Neuronal stem cell (in vitro differentiated cells): ENCODE measurements around the gene BRIP1.
"Not testable (repeated sequence)": the region's sequence is repeated elsewhere in the genome, so short reads cannot be mapped to it uniquely, and the experiment has no call there.

ENCODE experiments used
- DNase-seq: peaks from one replicate; pipeline ENCODE4 v3.0.0-alpha.2; 2013; ENCODE audit warnings: low spot score
- H2AFZ ChIP-seq: one replicate; pipeline ENCODE4 v1.6.1; 2013; ENCODE audit warnings: mild to moderate bottlenecking, low read length, inconsistent platforms
- H2AK5ac ChIP-seq: 2 replicates; pipeline ENCODE4 v1.6.1; 2013; ENCODE audit warnings: low read depth, mild to moderate bottlenecking, inconsistent platforms, low read length, moderate library complexity, mixed read lengths
- H2BK120ac ChIP-seq: 2 replicates; pipeline ENCODE4 v1.6.1; 2013; ENCODE audit warnings: low read depth, mild to moderate bottlenecking, inconsistent platforms, low read length, moderate library complexity, mixed read lengths
- H2BK12ac ChIP-seq: one replicate; pipeline ENCODE4 v1.6.1; 2013; ENCODE audit warnings: low read length, inconsistent platforms
- H2BK15ac ChIP-seq: 2 replicates; pipeline ENCODE4 v1.6.1; 2013; ENCODE audit warnings: mild to moderate bottlenecking, low read length, inconsistent platforms, mixed read lengths
- H2BK5ac ChIP-seq: one replicate; pipeline ENCODE4 v1.6.1; 2013; ENCODE audit warnings: inconsistent platforms, mild to moderate bottlenecking, low read length, moderate library complexity
- H3K14ac ChIP-seq: one replicate; pipeline ENCODE4 v1.6.1; 2013; ENCODE audit warnings: low read length, inconsistent platforms
- H3K18ac ChIP-seq: 2 replicates; pipeline ENCODE4 v1.6.1; 2013; ENCODE audit warnings: low read length, inconsistent platforms
- H3K23ac ChIP-seq: 2 replicates; pipeline ENCODE4 v1.6.1; 2013; ENCODE audit warnings: low read depth, mild to moderate bottlenecking, mixed read lengths, low read length, inconsistent platforms; ENCODE audit not compliant: poor library complexity
- H3K27ac ChIP-seq: replicated peaks from 3 replicates; pipeline ENCODE4 v1.5.1; 2013; ENCODE audit warnings: low read length, inconsistent platforms
- H3K27me3 ChIP-seq, 3 experiments: 2 replicates each; pipeline ENCODE4 v1.6.1; 2013; ENCODE audit warnings: low read length in 3 of 3, mild to moderate bottlenecking in 2 of 3, inconsistent platforms in 1 of 3, low read depth in 1 of 3, mixed read lengths in 1 of 3, moderate library complexity in 1 of 3; ENCODE audit not compliant: control insufficient read depth in 3 of 3, insufficient read depth in 3 of 3
- H3K36me3 ChIP-seq, 2 donors: replicated peaks in 1 of 2; 2 replicates each; pipeline ENCODE4 v1.6.1; 2013; ENCODE audit warnings: low read length in 2 of 2; ENCODE audit not compliant: control insufficient read depth in 2 of 2, insufficient read depth in 2 of 2
- H3K4ac ChIP-seq: 2 replicates; pipeline ENCODE4 v1.6.1; 2013; ENCODE audit warnings: inconsistent platforms, mild to moderate bottlenecking, low read length, moderate library complexity
- H3K4me1 ChIP-seq, 2 donors: 1 replicate in 1 of 2; 2 replicates in 1 of 2; pipeline ENCODE4 v1.6.1; 2013; ENCODE audit warnings: low read length in 2 of 2, low read depth in 1 of 2; ENCODE audit not compliant: control insufficient read depth in 2 of 2, insufficient read depth in 1 of 2
- H3K4me2 ChIP-seq: one replicate; pipeline ENCODE4 v1.6.1; 2013; ENCODE audit warnings: mild to moderate bottlenecking, low read length, inconsistent platforms; ENCODE audit not compliant: insufficient read depth, poor library complexity, severe bottlenecking
- H3K4me3 ChIP-seq, 2 donors: 2 replicates each; pipeline ENCODE4 v1.5.1; 2013; ENCODE audit warnings: low read length in 2 of 2, mild to moderate bottlenecking in 2 of 2, inconsistent platforms in 1 of 2, moderate library complexity in 1 of 2
- H3K79me1 ChIP-seq: one replicate; pipeline ENCODE4 v1.6.1; 2013; ENCODE audit warnings: low read depth, mild to moderate bottlenecking, inconsistent platforms, low read length, moderate library complexity
- H3K9ac ChIP-seq: one replicate; pipeline ENCODE4 v1.6.1; 2013; ENCODE audit warnings: mild to moderate bottlenecking, low read depth, low read length, inconsistent platforms; ENCODE audit not compliant: poor library complexity
- H3K9me3 ChIP-seq, 2 donors: replicated peaks in 1 of 2; 2 replicates each; pipeline versions ENCODE3 to v1.6.1; 2013; ENCODE audit warnings: low read length in 2 of 2, mild to moderate bottlenecking in 2 of 2, inconsistent platforms in 1 of 2, low read depth in 1 of 2, mixed read lengths in 1 of 2, moderate library complexity in 1 of 2; ENCODE audit not compliant: control insufficient read depth in 2 of 2, insufficient read depth in 1 of 2
- H4K8ac ChIP-seq: one replicate; pipeline ENCODE4 v1.6.1; 2013; ENCODE audit warnings: low read depth, mild to moderate bottlenecking, inconsistent platforms, low read length, moderate library complexity
- H4K91ac ChIP-seq: one replicate; pipeline ENCODE4 v1.6.1; 2013; ENCODE audit warnings: low read length, low read depth, mild to moderate bottlenecking, inconsistent platforms; ENCODE audit not compliant: poor library complexity
- WGBS, 2 donors: extraction: QIAGEN DNeasy Blood & Tissue Kit; methylation state at CpG; one replicate each; pipeline ENCODE4 v1.1.7; 2013; ENCODE audit warnings: missing lambda C conversion rate in 2 of 2, mixed read lengths in 1 of 2; ENCODE audit not compliant: insufficient read length in 2 of 2, insufficient replicate concordance in 1 of 2; ENCODE audit errors: extremely low coverage in 2 of 2; 5-methylcytosine and 5-hydroxymethylcytosine counted together

The BRIP1 gene

DNA sequence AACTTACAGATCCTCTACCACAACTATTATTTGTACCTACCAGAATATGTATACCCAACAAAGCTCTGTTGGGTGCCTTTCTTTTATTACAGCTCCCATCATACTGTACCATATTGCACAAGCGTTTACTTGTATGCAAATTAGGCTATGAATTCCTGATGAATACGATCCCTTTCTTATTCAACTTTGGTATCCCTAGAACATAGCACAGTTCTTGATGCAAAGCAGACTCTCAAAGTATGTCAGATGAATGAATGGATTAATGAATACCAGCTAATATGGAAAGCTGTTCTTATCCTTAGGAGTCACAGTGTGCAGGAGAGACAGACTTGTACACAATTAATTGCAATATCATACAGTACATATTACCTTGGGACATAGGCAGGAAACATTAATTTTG, 192.6 kb downstream of the BRIP1 start:
- H3K18ac ChIP-seq: no peak overlapping the region
- H3K4me2 ChIP-seq: no peak overlapping the region
- no peak overlapping the region for H2BK15ac ChIP-seq
- H2AFZ ChIP-seq: no peak overlapping the region
- H3K4ac ChIP-seq: no peak overlapping the region
- no peaks in the 10 kb centered on the region for H3K36me3 ChIP-seq
- no peak overlapping the region for H2BK12ac ChIP-seq
- no peak overlapping the region for H4K8ac ChIP-seq
- H3K9ac ChIP-seq: no peak overlapping the region
- no peak overlapping the region for H3K4me3 ChIP-seq
- no peaks in the 10 kb centered on the region for H3K9me3 ChIP-seq
- H3K27ac ChIP-seq: no peak overlapping the region
- H3K79me1 ChIP-seq: no peaks in the 10 kb centered on the region
- H4K91ac ChIP-seq: no peak overlapping the region
- no peak overlapping the region for H3K14ac ChIP-seq
- no peak for DNase-seq
- no peaks in the 10 kb centered on the region for H3K4me1 ChIP-seq
- no CpG with 5 or more reads among the region's 2 CpGs for WGBS, 2 donors
- H3K27me3 ChIP-seq: no peaks in the 10 kb centered on the region
- H2BK120ac ChIP-seq: no peak overlapping the region
- no peak overlapping the region for H3K23ac ChIP-seq
- no peak overlapping the region for H2BK5ac ChIP-seq
- no peak overlapping the region for H2AK5ac ChIP-seq

DNA sequence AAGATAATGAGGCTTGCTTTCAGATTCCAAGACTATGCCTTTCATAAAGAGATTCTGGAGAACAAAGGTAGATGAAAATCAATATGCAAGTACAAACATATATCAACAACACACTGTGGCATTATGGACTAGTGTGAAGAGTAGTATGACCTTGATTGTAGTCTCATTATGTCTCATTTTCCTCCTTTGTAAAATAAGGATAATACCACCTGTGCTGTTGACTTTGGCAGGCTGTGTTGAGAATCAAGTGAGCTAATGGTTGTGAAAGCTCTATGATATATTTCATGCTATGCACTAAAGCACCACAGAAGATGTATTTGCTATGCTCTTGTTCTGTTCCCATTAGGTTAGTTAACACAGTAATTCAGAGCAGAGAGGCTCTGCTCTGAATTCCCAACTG, 193.8 kb downstream of the BRIP1 start:
- Histone ChIP-seq H3K4me3 (no peak overlapping the region), H3K27me3 (no peaks in the 10 kb centered on the region), H3K23ac (no peak overlapping the region), H2AK5ac (no peak overlapping the region), H2BK120ac (no peak overlapping the region), H3K4ac (no peak overlapping the region), H3K4me2 (no peak overlapping the region), H3K18ac (no peak overlapping the region), H3K9me3 (no peaks in the 10 kb centered on the region), H2BK15ac (no peak overlapping the region), H4K8ac (no peak overlapping the region), H4K91ac (no peak overlapping the region), H3K4me1 (no peaks in the 10 kb centered on the region), H2AFZ (no peak overlapping the region), H3K9ac (no peak overlapping the region), H3K14ac (no peak overlapping the region), H2BK5ac (no peak overlapping the region), H3K79me1 (no peaks in the 10 kb centered on the region), H3K27ac (no peak overlapping the region), H2BK12ac (no peak overlapping the region), H3K36me3 (no peaks in the 10 kb centered on the region)
- no peak for DNase-seq

DNA sequence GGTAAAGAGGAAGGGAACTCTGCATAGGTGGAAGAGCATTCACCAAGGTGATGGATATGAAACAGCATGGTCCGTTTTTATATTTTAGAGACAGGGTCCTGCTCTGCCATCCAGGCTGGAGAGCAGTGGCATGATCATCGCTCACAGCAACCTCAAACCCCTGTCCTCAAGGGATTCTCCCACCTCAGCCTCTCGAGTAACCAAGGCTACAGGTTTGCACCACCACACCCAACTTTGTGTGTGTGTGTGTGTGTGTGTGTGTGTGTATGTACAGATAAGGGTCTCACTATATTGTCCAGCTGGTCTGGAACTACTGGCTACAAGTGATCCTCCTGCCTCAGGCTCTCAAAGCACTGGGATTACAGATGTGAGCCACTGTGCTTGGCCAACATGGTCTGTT, 194.8 kb downstream of the BRIP1 start:
- Histone ChIP-seq H3K9ac (no peak overlapping the region), H2BK12ac (no peak overlapping the region), H2BK5ac (no peak overlapping the region), H3K4me3 (no peak overlapping the region), H4K8ac (no peak overlapping the region), H2BK120ac (no peak overlapping the region), H3K4me2 (no peak overlapping the region), H3K9me3 (no peaks in the 10 kb centered on the region), H2AK5ac (no peak overlapping the region), H3K14ac (no peak overlapping the region), H4K91ac (no peak overlapping the region), H2BK15ac (no peak overlapping the region), H3K23ac (no peak overlapping the region), H3K4me1 (peaks cover 0 to 3% of the 10 kb centered on the region in 2 donors), H3K4ac (no peak overlapping the region), H3K79me1 (no peaks in the 10 kb centered on the region), H3K36me3 (no peaks in the 10 kb centered on the region), H3K27me3 (no peaks in the 10 kb centered on the region), H2AFZ (no peak overlapping the region), H3K18ac (no peak overlapping the region), H3K27ac (no peak overlapping the region)
- no peak for DNase-seq
- no CpG with 5 or more reads among the region's 3 CpGs for WGBS, 2 donors

GRCh38 chr17:61666406-61667088, 196.8 kb downstream of the BRIP1 start:
- not testable (repeated sequence) for H4K91ac ChIP-seq, H3K18ac ChIP-seq, H3K4me2 ChIP-seq, H3K4me3 ChIP-seq, H2AK5ac ChIP-seq, H2BK120ac ChIP-seq, H3K4ac ChIP-seq, H3K14ac ChIP-seq, H3K23ac ChIP-seq, H2BK12ac ChIP-seq, H2AFZ ChIP-seq, H2BK15ac ChIP-seq, H3K36me3 ChIP-seq, H3K27ac ChIP-seq, H4K8ac ChIP-seq, H3K79me1 ChIP-seq, H2BK5ac ChIP-seq, H3K9ac ChIP-seq, H3K9me3 ChIP-seq, H3K27me3 ChIP-seq, DNase-seq
- no CpG with 5 or more reads among the region's 5 CpGs for WGBS, 2 donors
- peaks cover 0 to 14% of the 10 kb centered on the region in 2 donors for H3K4me1 ChIP-seq
